NCI-H524 (cell line): ENCODE data around the gene KCNIP1.

Experiments used
- DNase-seq, 2 experiments: peaks; one replicate each; lab custom pipeline; 2025; lab: John Stamatoyannopoulos, UW

Gene KCNIP1

GRCh38 chr5:170781946-170782345 is 278.1 kb downstream of the KCNIP1 start:
- DNase-seq, result no peak

GRCh38 chr5:170782438-170782837 is 278.6 kb downstream of the KCNIP1 start:
- peak in 1 of 2 experiments; percentile 35 for DNase-seq

- no peak for DNase-seq
Observed at GRCh38 chr5:170783498-170784247, 279.9 kb downstream of the KCNIP1 start, which contains the start of gene GABRP. GABRP (plus strand) TSS chr5:170783725; CDS start chr5:170788616, 4,891 bp downstream.

GRCh38 chr5:170785416-170785815 is 281.6 kb downstream of the KCNIP1 start:
- DNase-seq, result no peak
